DND-41 (cell line): ENCODE measurements around the gene QSOX2.

Experiments used
- ATAC-seq: fragments of 200-7000 bp; cut with Tn5 transposase; 3 replicates; pipeline ENCODE4 v1.9.1; 2021; ENCODE audit warnings: low read depth; ENCODE audit not compliant: insufficient read depth
- DNase-seq: peaks from one replicate; pipeline ENCODE4 v3.0.0-alpha.2; 2020
- H2AFZ ChIP-seq: 2 replicates; pipeline ENCODE4 v1.6.0; 2012; ENCODE audit warnings: low read depth, low read length
- H3K27ac ChIP-seq: 2 replicates; pipeline ENCODE4 v1.5.1; 2012; ENCODE audit warnings: low read length, inconsistent platforms
- H3K27me3 ChIP-seq: fragments of 200-600 bp; sonication (generic); 2 replicates; pipeline ENCODE4 v1.6.0; 2012; ENCODE audit warnings: low read length, mild to moderate bottlenecking, inconsistent platforms; ENCODE audit not compliant: insufficient read depth, poor library complexity
- H3K36me3 ChIP-seq: 2 replicates; pipeline ENCODE4 v1.5.1; 2012; ENCODE audit warnings: low read length, inconsistent platforms; ENCODE audit not compliant: insufficient read depth
- H3K4me1 ChIP-seq: 2 replicates; pipeline ENCODE4 v1.5.1; 2012; ENCODE audit warnings: mild to moderate bottlenecking, low read length; ENCODE audit not compliant: insufficient read depth
- H3K4me2 ChIP-seq: 2 replicates; pipeline ENCODE4 v1.6.0; 2012; ENCODE audit warnings: mild to moderate bottlenecking, moderate library complexity, low read length, inconsistent platforms; ENCODE audit not compliant: insufficient read depth
- H3K4me3 ChIP-seq, 2 experiments: fragments of 200-600 bp in 1 of 2; shearing (Covaris generic) in 1 of 2; 2 replicates each; pipeline ENCODE4 v1.5.1; 2012 to 2016; ENCODE audit warnings: inconsistent platforms in 2 of 2, low read length in 2 of 2, mild to moderate bottlenecking in 2 of 2, low read depth in 1 of 2, moderate library complexity in 1 of 2
- H3K79me2 ChIP-seq: 2 replicates; pipeline ENCODE4 v1.6.0; 2012; ENCODE audit warnings: low read length, inconsistent platforms; ENCODE audit not compliant: insufficient read depth
- H3K9ac ChIP-seq: 2 replicates; pipeline ENCODE4 v1.6.0; 2012; ENCODE audit warnings: low read depth, mild to moderate bottlenecking, inconsistent platforms, low read length, moderate library complexity
- H3K9me3 ChIP-seq: 2 replicates; pipeline ENCODE4 v1.5.1; 2012; ENCODE audit warnings: low read length, moderate library complexity, mild to moderate bottlenecking, inconsistent platforms; ENCODE audit not compliant: insufficient read depth, severe bottlenecking
- H4K20me1 ChIP-seq: 2 replicates; pipeline ENCODE4 v1.6.0; 2012; ENCODE audit warnings: low read length; ENCODE audit not compliant: insufficient read depth
- CTCF ChIP-seq: IDR thresholded peaks from 2 replicates; pipeline ENCODE4 v1.5.1; 2012; ENCODE audit warnings: borderline replicate concordance, low read length, moderate library complexity, mild to moderate bottlenecking; ENCODE audit not compliant: poor library complexity, severe bottlenecking; ENCODE audit errors: extremely low read depth
- EZH2 ChIP-seq: IDR thresholded peaks from 3 replicates; pipeline ENCODE4 v1.6.1; 2012; ENCODE audit warnings: borderline replicate concordance, low read depth, mild to moderate bottlenecking, moderate library complexity, low read length, inconsistent platforms; ENCODE audit not compliant: severe bottlenecking

QSOX2 gene

GRCh38 chr9:136242248-136242647, 3.4 kb downstream of the QSOX2 start:
- H4K20me1 ChIP-seq = peaks cover 73% of the 10 kb centered on the region
- no peak overlapping the region for H3K4me2 ChIP-seq
- H2AFZ ChIP-seq = no peak overlapping the region
- H3K9ac ChIP-seq = no peak overlapping the region
- no peaks in the 10 kb centered on the region for H3K9me3 ChIP-seq
- H3K27ac ChIP-seq = no peak overlapping the region
- DNase-seq = no peak
- peaks cover 28% of the 10 kb centered on the region for H3K4me1 ChIP-seq
- H3K79me2 ChIP-seq = peaks cover 79% of the 10 kb centered on the region
- TF ChIP-seq CTCF = no peak
- TF ChIP-seq EZH2 = no peak
- no peak for ATAC-seq
- peaks cover 24% of the 10 kb centered on the region for H3K36me3 ChIP-seq
- H3K4me3 ChIP-seq = no peak overlapping the region
- no peaks in the 10 kb centered on the region for H3K27me3 ChIP-seq

GRCh38 chr9:136241542-136241941, 4.1 kb downstream of the QSOX2 start:
- H4K20me1 ChIP-seq = peaks cover 80% of the 10 kb centered on the region

GRCh38 chr9:136240941-136241340, 4.7 kb downstream of the QSOX2 start:
- Histone ChIP-seq H3K79me2 (peaks cover 80% of the 10 kb centered on the region), H3K9ac (no peak overlapping the region), H3K4me2 (no peak overlapping the region), H3K27ac (no peak overlapping the region), H3K4me3 (no peak overlapping the region), H4K20me1 (peaks cover 86% of the 10 kb centered on the region), H3K27me3 (no peaks in the 10 kb centered on the region), H3K36me3 (peaks cover 35% of the 10 kb centered on the region), H3K4me1 (peaks cover 25% of the 10 kb centered on the region), H3K9me3 (no peaks in the 10 kb centered on the region), H2AFZ (no peak overlapping the region)
- DNase-seq = no peak
- ATAC-seq = no peak
- TF ChIP-seq CTCF (no peak), EZH2 (no peak)

More at GRCh38 chr9:136241542-136241941, 4.1 kb downstream of the QSOX2 start:
- ATAC-seq = no peak
- Histone ChIP-seq H3K4me2 (no peak overlapping the region), H3K9ac (no peak overlapping the region), H3K4me1 (peaks cover 28% of the 10 kb centered on the region), H3K27me3 (no peaks in the 10 kb centered on the region), H3K27ac (no peak overlapping the region), H2AFZ (no peak overlapping the region), H3K9me3 (no peaks in the 10 kb centered on the region), H3K4me3 (no peak overlapping the region), H3K36me3 (peaks cover 31% of the 10 kb centered on the region), H3K79me2 (peaks cover 79% of the 10 kb centered on the region)
- no peak for DNase-seq
- TF ChIP-seq EZH2 (no peak), CTCF (no peak)

- Histone ChIP-seq H3K4me2 (no peak overlapping the region), H3K9me3 (no peaks in the 10 kb centered on the region), H4K20me1 (peaks cover 92% of the 10 kb centered on the region), H2AFZ (no peak overlapping the region), H3K4me1 (peaks cover 23% of the 10 kb centered on the region), H3K9ac (no peak overlapping the region), H3K36me3 (peaks cover 45% of the 10 kb centered on the region), H3K27me3 (no peaks in the 10 kb centered on the region), H3K4me3 (no peak overlapping the region), H3K27ac (no peak overlapping the region), H3K79me2 (peaks cover 80% of the 10 kb centered on the region)
- ATAC-seq = no peak
- TF ChIP-seq EZH2 (no peak), CTCF (no peak)
- no peak for DNase-seq
These were observed 5.7 kb downstream of the QSOX2 start for GRCh38 chr9:136239983-136240330.
